ENCODE measurements around the gene UBE2V1.

UBE2V1 gene

DNA sequence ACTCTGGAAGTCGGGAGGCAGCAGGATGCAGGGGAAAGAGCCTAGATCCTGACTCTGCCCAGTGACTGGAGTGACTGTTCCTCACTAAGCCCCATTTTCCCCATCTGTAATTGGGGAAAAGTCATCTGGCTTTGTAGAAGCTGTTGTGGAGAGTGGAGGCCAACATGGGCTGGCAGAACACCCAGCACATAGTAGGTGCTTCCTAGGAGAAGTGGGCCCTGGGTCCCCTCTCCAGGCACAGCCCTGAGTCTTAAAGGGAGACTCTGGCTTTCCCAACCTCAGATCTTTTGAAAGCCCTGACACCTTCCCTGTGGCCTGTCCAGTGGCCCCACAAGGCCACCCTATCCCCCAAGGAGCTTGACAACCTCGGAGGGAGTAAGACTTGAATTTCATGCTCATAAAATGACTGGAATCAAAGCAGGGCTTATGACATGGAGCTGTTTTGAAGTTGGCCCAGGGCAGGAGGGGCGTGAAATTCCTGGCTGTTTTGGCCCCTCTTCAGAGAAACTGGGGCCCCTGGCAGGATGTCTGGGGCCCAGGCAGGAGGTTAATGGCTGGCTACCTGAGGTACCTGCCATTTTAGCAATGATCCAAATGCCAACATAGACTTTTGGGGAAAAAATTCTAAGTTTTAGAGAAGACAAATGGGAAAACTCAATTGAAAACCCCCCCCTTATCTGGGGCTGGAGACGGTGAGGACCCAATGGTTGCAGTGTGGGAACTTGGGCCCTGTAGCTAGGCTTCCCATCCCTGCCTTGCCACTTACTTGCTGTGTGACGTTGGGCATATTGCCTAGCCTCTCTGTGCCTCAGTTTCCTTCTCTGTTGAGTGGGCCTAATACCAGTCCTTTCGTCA is 51.6 kb downstream of the UBE2V1 start:
- no peak for DNase-seq

GRCh38 chr20:50058662-50059402 is 54.1 kb downstream of the UBE2V1 start:
- DNase-seq = no peak

DNA sequence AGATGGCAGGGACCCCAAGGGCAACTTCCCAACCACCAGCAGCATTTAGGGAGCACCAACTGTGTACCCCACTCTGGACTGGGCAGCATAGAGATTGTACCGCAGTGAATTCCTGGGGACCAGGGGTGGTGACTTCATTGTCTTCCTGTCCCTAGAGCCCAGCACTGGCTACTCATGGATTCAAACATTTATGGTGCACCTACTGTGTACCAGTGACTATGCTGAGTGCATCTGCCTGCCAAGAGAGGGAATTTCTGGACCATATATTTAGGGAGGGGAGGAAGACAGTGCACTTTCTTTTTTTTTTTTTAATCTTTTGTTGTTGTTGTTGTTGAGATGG is 55.3 kb downstream of the UBE2V1 start:
- no peak for DNase-seq

- DNase-seq = no peak
Measured at GRCh38 chr20:50056951-50057713, 55.8 kb downstream of the UBE2V1 start.

DNA sequence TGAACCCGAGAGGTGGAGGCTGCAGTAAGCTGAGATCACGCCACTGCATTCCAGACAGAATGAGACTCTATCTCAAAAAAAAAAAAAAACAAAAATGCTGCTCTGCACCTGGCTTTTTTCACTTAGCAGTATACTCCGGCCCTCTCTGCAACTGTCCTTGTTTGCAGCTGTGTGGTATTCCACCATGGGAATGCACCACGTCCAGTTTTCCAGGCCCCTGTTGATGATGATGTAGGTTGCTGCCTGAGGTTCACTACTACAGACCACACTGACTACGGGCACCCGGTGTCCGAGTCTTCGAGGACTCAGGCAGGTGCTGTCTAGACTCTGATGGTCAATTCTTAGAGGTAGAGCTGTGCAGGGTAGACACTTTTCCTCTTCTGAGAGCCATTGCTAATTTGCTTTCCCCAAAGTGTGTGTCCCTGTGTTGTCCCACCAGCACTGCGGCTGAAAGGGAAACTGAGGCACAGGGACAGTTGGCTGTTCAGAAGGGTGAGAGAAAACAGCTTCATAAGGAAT is 56.5 kb downstream of the UBE2V1 start:
- DNase-seq = no peak

- DNase-seq = no peak
Measured at GRCh38 chr20:50055524-50056083, 57.3 kb downstream of the UBE2V1 start.

- DNase-seq = peak; percentile 59 to 80
Measured at GRCh38 chr20:50054626-50055511, 58.1 kb downstream of the UBE2V1 start.

GRCh38 chr20:50054231-50054547 is 58.8 kb downstream of the UBE2V1 start:
- DNase-seq = no peak

GRCh38 chr20:50053362-50054230 is 59.4 kb downstream of the UBE2V1 start:
- no peak for DNase-seq

DNA sequence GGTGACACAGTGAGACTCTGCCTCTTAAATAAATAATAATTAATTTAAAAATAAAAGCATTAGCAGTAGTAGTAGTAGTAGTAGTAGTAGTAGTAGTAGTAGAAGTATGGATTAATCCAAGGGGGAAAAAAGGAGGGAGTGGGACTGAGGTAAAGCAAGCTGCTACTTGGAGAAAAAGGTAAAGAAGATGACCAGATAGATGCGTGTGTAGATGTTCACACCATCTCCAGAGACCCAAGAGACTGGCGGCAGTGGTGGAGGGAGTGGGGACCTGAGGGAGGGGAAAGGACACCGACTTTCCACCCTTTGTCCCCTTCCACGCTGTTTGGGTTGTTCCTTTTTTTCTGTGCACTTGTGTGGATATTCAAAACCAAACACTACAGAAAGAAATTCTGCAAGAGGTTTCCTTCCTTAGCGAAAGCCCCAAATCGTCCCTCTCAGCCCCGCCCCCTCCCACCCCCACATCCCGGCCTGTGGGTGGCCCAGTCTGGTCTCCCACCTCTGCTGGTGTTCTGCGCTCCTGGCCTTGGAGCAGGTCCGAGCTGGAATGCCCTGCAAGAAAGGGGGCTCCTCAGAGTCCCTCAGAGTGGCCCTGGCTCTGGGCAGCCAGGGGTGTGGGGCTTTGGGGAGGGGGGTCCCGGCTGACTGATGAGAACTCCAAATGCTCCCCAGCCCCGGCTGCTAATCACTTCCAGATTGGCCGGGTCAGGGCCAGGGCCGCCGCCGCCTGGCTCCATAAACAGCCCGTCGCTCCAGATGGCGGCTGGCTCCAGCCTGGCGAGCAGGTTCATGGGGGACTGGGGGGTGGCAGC is 60.2 kb downstream of the UBE2V1 start:
- no peak for DNase-seq

GRCh38 chr20:50050660-50051308 is 62.2 kb downstream of the UBE2V1 start:
- DNase-seq = no peak

- DNase-seq = no peak
Measured at GRCh38 chr20:50050214-50050613, 62.7 kb downstream of the UBE2V1 start.

DNA sequence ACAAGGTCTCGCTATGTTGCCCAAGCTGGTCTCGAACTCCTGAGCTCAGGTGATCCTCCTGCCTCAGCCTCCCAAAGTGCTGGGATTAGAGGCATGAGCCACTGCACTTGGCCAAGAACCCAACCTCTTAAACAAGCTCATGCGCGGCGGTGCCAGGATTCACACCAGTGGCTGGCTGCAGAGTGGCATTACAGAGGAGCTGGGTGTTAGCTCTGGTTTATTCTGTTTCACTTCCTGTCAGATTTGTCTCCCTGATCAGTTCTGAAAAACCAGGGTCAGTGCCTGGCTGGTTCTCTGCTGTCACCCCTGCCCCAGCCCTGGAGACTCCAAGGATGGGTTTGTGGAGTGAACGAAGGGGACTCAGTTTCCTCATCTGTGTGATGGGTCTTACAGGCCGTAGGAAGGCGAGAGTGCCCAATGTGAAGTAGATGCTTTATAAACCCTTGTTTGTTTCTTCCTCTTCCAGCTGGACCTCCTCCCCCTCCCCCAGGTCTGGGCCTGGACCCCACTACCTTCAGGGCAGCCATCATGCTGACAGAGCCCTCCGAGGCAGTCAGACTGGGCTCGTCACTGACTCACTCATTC is 63.4 kb downstream of the UBE2V1 start:
- DNase-seq = no peak

GRCh38 chr20:50048420-50049166 is 64.4 kb downstream of the UBE2V1 start:
- no peak for DNase-seq

DNA sequence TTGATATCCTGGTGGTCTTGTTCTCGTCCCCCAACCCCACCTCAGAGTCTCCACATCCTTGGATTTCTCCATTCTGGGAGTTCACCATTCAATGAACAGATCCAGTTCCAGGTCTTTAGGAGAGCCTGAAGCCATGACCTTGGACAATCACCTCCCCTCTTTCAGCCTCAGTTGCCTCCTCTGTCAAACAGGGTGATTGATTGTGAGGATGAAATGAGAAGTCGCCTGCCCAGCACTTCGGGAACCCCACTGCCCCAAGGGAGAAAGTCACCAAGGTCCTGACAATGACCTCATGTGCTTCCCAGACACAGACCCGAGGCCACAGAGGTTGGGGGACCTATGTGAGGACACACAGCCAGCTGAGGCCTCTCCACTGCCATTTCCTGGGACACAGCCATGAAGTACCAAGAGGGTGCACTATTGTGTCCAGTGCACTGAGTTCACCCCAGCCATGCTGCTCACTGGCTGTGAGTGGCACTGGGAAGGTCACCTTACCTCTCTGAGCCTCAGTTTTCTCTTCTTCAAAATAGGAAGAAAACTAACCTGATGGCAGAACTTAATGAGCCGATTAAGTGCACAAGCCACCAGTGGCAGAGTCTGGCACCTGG is 68.5 kb downstream of the UBE2V1 start:
- DNase-seq = no peak

DNA sequence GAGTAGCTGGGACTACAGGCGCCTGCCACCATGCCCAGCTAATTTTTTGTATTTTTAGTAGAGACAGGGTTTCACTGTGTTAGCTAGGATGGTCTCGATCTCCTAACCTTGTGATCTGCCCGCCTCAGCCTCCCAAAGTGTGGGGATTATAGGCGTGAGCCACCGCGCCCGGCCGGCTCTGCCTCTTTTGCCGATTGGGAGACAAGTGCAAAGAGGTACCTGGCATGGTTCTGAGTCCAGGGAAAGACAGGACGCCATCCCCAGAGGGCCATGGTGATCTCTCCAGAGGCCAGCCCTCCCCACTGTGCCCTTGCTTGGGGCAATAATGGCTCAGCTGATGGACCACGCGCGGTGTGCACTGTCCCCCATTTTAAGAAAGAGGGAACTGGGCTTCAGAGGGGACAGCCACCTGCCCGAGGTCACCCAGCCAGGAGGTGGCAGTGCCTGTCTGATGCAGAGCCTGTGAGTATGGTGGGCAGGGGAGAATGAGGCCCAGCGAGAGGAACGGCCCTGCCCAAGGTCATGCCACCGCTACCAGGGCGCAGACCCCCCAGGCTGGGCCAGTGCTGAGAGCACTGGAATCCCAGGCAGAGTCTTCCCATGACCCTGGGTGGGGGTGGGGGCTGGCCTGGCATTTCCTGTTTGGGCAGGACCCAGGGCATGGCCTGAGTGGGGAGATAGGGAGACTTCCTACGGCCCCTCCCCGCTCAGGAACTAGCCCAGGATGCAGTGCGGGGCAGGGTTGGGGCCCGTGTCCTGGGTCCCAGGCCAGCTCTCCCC is 69.2 kb downstream of the UBE2V1 start:
- DNase-seq = no peak

Data from hippocampal formation (tissue), 2 donors.